Neural cell (in vitro differentiated cells): ENCODE measurements around the gene RAET1G. TPM values are rescaled to one million over a fixed set of nuclear protein-coding genes. Genes with fewer than 3 reads are reported as not detected.
"Not testable (repeated sequence)": the region's sequence is repeated elsewhere in the genome, so short reads cannot be mapped to it uniquely, and the experiment has no call there.

Source experiments
- H2AFZ ChIP-seq: fragments of 200-600, 300-800 bp; sonication (generic), shearing (Covaris generic); 2 replicates; pipeline ENCODE4 v1.6.0; 2014; ENCODE audit warnings: low read depth, mild to moderate bottlenecking, antibody characterized with exemption, low read length, moderate library complexity
- H3F3A ChIP-seq: fragments of 200-600 bp; shearing (Covaris generic); 2 replicates; pipeline ENCODE4 v1.6.1; 2016; ENCODE audit warnings: mild to moderate bottlenecking, moderate library complexity, mixed read lengths, antibody characterized with exemption, low read length; ENCODE audit not compliant: insufficient read depth, poor library complexity, severe bottlenecking
- H3K27ac ChIP-seq: fragments of 200-600, 300-800 bp; sonication (generic), shearing (Covaris generic); 2 replicates; pipeline ENCODE4 v1.5.1; 2014; ENCODE audit warnings: mild to moderate bottlenecking, low read length, moderate library complexity
- H3K27me3 ChIP-seq: fragments of 300-800, 200-600 bp; sonication (generic), shearing (Covaris generic); 2 replicates; pipeline ENCODE4 v1.6.0; 2014; ENCODE audit warnings: mild to moderate bottlenecking, low read depth, low read length, moderate library complexity; ENCODE audit not compliant: insufficient read depth
- H3K36me3 ChIP-seq: fragments of 300-800, 200-600 bp; sonication (generic), shearing (Covaris generic); 2 replicates; pipeline ENCODE4 v1.5.1; 2014; ENCODE audit warnings: mild to moderate bottlenecking, antibody characterized with exemption, low read length, moderate library complexity; ENCODE audit not compliant: insufficient read depth
- H3K4me2 ChIP-seq: fragments of 300-800, 200-600 bp; sonication (generic), shearing (Covaris generic); 2 replicates; pipeline ENCODE4 v1.6.0; 2014; ENCODE audit warnings: mild to moderate bottlenecking, low read length
- H3K4me3 ChIP-seq: fragments of 300-800, 200-600 bp; sonication (generic), shearing (Covaris generic); 2 replicates; pipeline ENCODE4 v1.5.1; 2014; ENCODE audit warnings: mild to moderate bottlenecking, low read length, moderate library complexity
- H3K79me2 ChIP-seq: fragments of 200-600 bp; shearing (Covaris generic); replicated peaks from 2 replicates; pipeline ENCODE4 v1.6.0; 2014; ENCODE audit warnings: mild to moderate bottlenecking, low read length, moderate library complexity; ENCODE audit not compliant: insufficient read depth
- H3K9ac ChIP-seq: fragments of 300-800, 200-600 bp; sonication (generic), shearing (Covaris generic); 2 replicates; pipeline ENCODE4 v1.6.1; 2016; ENCODE audit warnings: mild to moderate bottlenecking, low read length, mixed read lengths
- H3K9me2 ChIP-seq: fragments of 200-600 bp; shearing (Covaris generic); 2 replicates; pipeline ENCODE4 v1.6.1; 2016; ENCODE audit warnings: mild to moderate bottlenecking, low read length, mixed read lengths; ENCODE audit not compliant: insufficient read depth
- H3K9me3 ChIP-seq: fragments of 200-600, 300-800 bp; sonication (generic), shearing (Covaris generic); 2 replicates; pipeline ENCODE4 v1.6.1; 2016; ENCODE audit warnings: mild to moderate bottlenecking, mixed run types, low read length, moderate library complexity, mixed read lengths
- H4K20me1 ChIP-seq: fragments of 200-600 bp; shearing (Covaris generic); 2 replicates; pipeline ENCODE4 v1.6.1; 2016; ENCODE audit warnings: mild to moderate bottlenecking, mixed run types; ENCODE audit not compliant: insufficient read depth
- CTCF ChIP-seq: fragments of 450-650 bp; IDR thresholded peaks from 2 replicates; pipeline ENCODE4 v1.5.1; 2014; ENCODE audit warnings: antibody characterized with exemption, mild to moderate bottlenecking, moderate library complexity; ENCODE audit not compliant: poor library complexity, severe bottlenecking
- EP300 ChIP-seq: fragments of 450-650 bp; conservative IDR thresholded peaks from 2 replicates; pipeline ENCODE4 v1.6.1; 2014; ENCODE audit warnings: antibody characterized with exemption, mild to moderate bottlenecking, moderate library complexity; ENCODE audit not compliant: poor library complexity, severe bottlenecking
- EZH2 ChIP-seq: fragments of 200-600, 300-800 bp; shearing (Covaris generic), sonication (generic); IDR thresholded peaks from 2 replicates; pipeline ENCODE4 v1.6.1; 2014; ENCODE audit warnings: antibody characterized with exemption, low read length, borderline replicate concordance, mild to moderate bottlenecking; ENCODE audit not compliant: insufficient read depth, poor library complexity, severe bottlenecking
- MXI1 ChIP-seq: fragments of 450-650 bp; conservative IDR thresholded peaks from 2 replicates; pipeline ENCODE4 v1.6.1; 2014; ENCODE audit warnings: antibody characterized with exemption, mild to moderate bottlenecking; ENCODE audit not compliant: poor library complexity, severe bottlenecking
- POLR2AphosphoS5 ChIP-seq: IDR thresholded peaks from 2 replicates; pipeline ENCODE4 v1.6.1; 2012
- RAD21 ChIP-seq: fragments of 450-650 bp; conservative IDR thresholded peaks from 2 replicates; pipeline ENCODE4 v1.6.1; 2014; ENCODE audit warnings: antibody characterized with exemption, mild to moderate bottlenecking, moderate library complexity
- REST ChIP-seq: IDR thresholded peaks from 2 replicates; pipeline ENCODE4 v1.6.1; 2012; ENCODE audit warnings: borderline replicate concordance
- SMC3 ChIP-seq: fragments of 450-650 bp; conservative IDR thresholded peaks from 2 replicates; pipeline ENCODE4 v1.6.1; 2014; ENCODE audit warnings: antibody characterized with exemption, mild to moderate bottlenecking, moderate library complexity; ENCODE audit not compliant: poor library complexity
- TAF1 ChIP-seq: IDR thresholded peaks from 2 replicates; pipeline ENCODE4 v1.6.1; 2012; ENCODE audit warnings: low read depth
- polyA plus RNA-seq: library from polyadenylated mRNA; depleted of rRNA; stranded (reverse); fragments of >200 nt; gene quantifications from 2 replicates; pipeline ENCODE4 v1.2.3, GENCODE V29; 2014

Gene RAET1G
- polyA plus RNA-seq, 1 donor from 2014 or later, result not detected

- H3K27me3 ChIP-seq, result peaks cover 97% of the 10 kb centered on the region
- no peak overlapping the region for H3K9ac ChIP-seq
- no peaks in the 10 kb centered on the region for H3K9me3 ChIP-seq
- no peaks in the 10 kb centered on the region for H3K79me2 ChIP-seq
- H3K9me2 ChIP-seq, result no peaks in the 10 kb centered on the region
- H3K27ac ChIP-seq, result no peak overlapping the region
- no peaks in the 10 kb centered on the region for H3K36me3 ChIP-seq
- H3K4me3 ChIP-seq, result no peak overlapping the region
- no peaks in the 10 kb centered on the region for H4K20me1 ChIP-seq
- H3K4me2 ChIP-seq, result no peak overlapping the region
- TF ChIP-seq POLR2AphosphoS5 (no peak), MXI1 (no peak), EZH2 (no peak), TAF1 (no peak), CTCF (no peak), RAD21 (no peak), REST (no peak), EP300 (no peak), SMC3 (no peak)
- H2AFZ ChIP-seq, result no peak overlapping the region
- H3F3A ChIP-seq, result no peaks in the 10 kb centered on the region
These were observed 37.6 kb upstream of the RAET1G start for GRCh38 chr6:149960488-149960887.

- H3K9me3 ChIP-seq, H3K36me3 ChIP-seq, H4K20me1 ChIP-seq, H3F3A ChIP-seq, H3K9ac ChIP-seq, H2AFZ ChIP-seq, H3K4me2 ChIP-seq, H3K27ac ChIP-seq, H3K9me2 ChIP-seq, H3K79me2 ChIP-seq, H3K4me3 ChIP-seq: not testable (repeated sequence)
- peaks cover 96% of the 10 kb centered on the region for H3K27me3 ChIP-seq
These were observed 36.9 kb upstream of the RAET1G start for GRCh38 chr6:149959806-149960205.

- not testable (repeated sequence) for H3K9ac ChIP-seq, H3K79me2 ChIP-seq, H3K27ac ChIP-seq, H3K4me2 ChIP-seq, H3K9me2 ChIP-seq, H3K36me3 ChIP-seq, H3K4me3 ChIP-seq, H4K20me1 ChIP-seq, H3K9me3 ChIP-seq, H2AFZ ChIP-seq, H3F3A ChIP-seq
- H3K27me3 ChIP-seq, result peaks cover 95% of the 10 kb centered on the region
These were observed 35.2 kb upstream of the RAET1G start for GRCh38 chr6:149958124-149958523.

- H3F3A ChIP-seq, H3K36me3 ChIP-seq, H3K4me2 ChIP-seq, H2AFZ ChIP-seq, H3K9me3 ChIP-seq, H3K9ac ChIP-seq, H3K27ac ChIP-seq, H3K4me3 ChIP-seq, H4K20me1 ChIP-seq, H3K9me2 ChIP-seq, H3K79me2 ChIP-seq: not testable (repeated sequence)
- H3K27me3 ChIP-seq, result peaks cover 95% of the 10 kb centered on the region
These were observed 32.9 kb upstream of the RAET1G start for GRCh38 chr6:149955654-149956317.

- not testable (repeated sequence) for H3K9me2 ChIP-seq, H3K9ac ChIP-seq, H2AFZ ChIP-seq, H3K4me2 ChIP-seq, H3K9me3 ChIP-seq, H4K20me1 ChIP-seq, H3F3A ChIP-seq, H3K27ac ChIP-seq, H3K36me3 ChIP-seq, H3K4me3 ChIP-seq, H3K79me2 ChIP-seq
- H3K27me3 ChIP-seq, result peaks cover 95% of the 10 kb centered on the region
These were observed 32.2 kb upstream of the RAET1G start for GRCh38 chr6:149954984-149955653.
